Prostate gland (tissue), 2 donors: Measurements from ENCODE around the gene PER2. TPM values are rescaled to one million over a fixed set of nuclear protein-coding genes. Genes with fewer than 3 reads are reported as not detected.

Experiments
- DNase-seq: peaks from one replicate; pipeline ENCODE4 v3.0.0-alpha.2; 2019; ENCODE audit warnings: low spot score
- H3K27ac ChIP-seq, 2 donors: fragments of 200-600 bp; sonication (generic); 2 replicates each; pipeline ENCODE4 v1.5.1; 2017 to 2019
- H3K27me3 ChIP-seq: fragments of 200-600 bp; sonication (generic); replicated peaks from 2 replicates; pipeline ENCODE4 v1.5.1; 2019; ENCODE audit not compliant: insufficient read depth
- H3K36me3 ChIP-seq, 2 donors: fragments of 200-600 bp; sonication (generic); 1 replicate in 1 of 2; 2 replicates in 1 of 2; pipeline versions ENCODE4 v1.5.1 to v1.8.1; 2017 to 2019
- H3K4me1 ChIP-seq: fragments of 200-600 bp; sonication (generic); replicated peaks from 2 replicates; pipeline ENCODE4 v1.5.1; 2019
- H3K4me3 ChIP-seq, 2 donors: fragments of 200-600 bp; sonication (generic); 2 replicates each; pipeline ENCODE4 v1.5.1; 2017 to 2019
- H3K9me3 ChIP-seq: fragments of 200-600 bp; sonication (generic); 2 replicates; pipeline ENCODE4 v1.5.1; 2017
- POLR2A ChIP-seq: fragments of 450-650 bp; IDR thresholded peaks from one replicate; pipeline ENCODE4 v1.6.1; 2016; ENCODE audit warnings: antibody characterized with exemption, mild to moderate bottlenecking
- POLR2AphosphoS5 ChIP-seq: sonication (generic); formaldehyde crosslinking; IDR thresholded peaks from one replicate; pipeline ENCODE4 v1.6.1; 2017; ENCODE audit warnings: antibody characterized with exemption
- WGBS: methylation state at CpG from one replicate; pipeline ENCODE4 v1.1.5; 2018; 5-methylcytosine and 5-hydroxymethylcytosine counted together
- intact Hi-C: fragments of 100-400 bp; cut with DNase I; formaldehyde crosslinking; loops from one replicate; pipeline ENCODE4 v1.14.2; 2022
- total RNA-seq, 2 donors: library from RNA; depleted of rRNA; stranded (reverse); fragments of >200 nt; gene quantifications; one replicate each; pipeline ENCODE4 v1.1.0, GENCODE V29; 2016
- TF ChIP-seq, protein P1 (sequence below), 4 experiments: fragments of 200-600 bp in 2 of 4; fragments of 450-650 bp in 2 of 4; sonication (generic) in 2 of 4; IDR thresholded peaks; 1 replicate in 3 of 4; 2 replicates in 1 of 4; pipeline ENCODE4 v1.5.1; 2016 to 2019; ENCODE audit warnings: antibody characterized with exemption in 4 of 4, mild to moderate bottlenecking in 2 of 4, moderate library complexity in 2 of 4

Gene PER2
- total RNA-seq, 2 donors from 2014 or later, result 24.0 to 53.1 TPM

- WGBS, result 85% methylated on average over 20 of the region's 20 CpGs
- no peaks in the 10 kb centered on the region for H3K27me3 ChIP-seq
- H3K27ac ChIP-seq, result peak overlapping the region; percentile 16 to 45
- intact Hi-C loops, result no loop called here
- H3K4me3 ChIP-seq, result no peak overlapping the region
- no peak for DNase-seq
- H3K9me3 ChIP-seq, result no peaks in the 10 kb centered on the region
- TF ChIP-seq, protein P1, sequence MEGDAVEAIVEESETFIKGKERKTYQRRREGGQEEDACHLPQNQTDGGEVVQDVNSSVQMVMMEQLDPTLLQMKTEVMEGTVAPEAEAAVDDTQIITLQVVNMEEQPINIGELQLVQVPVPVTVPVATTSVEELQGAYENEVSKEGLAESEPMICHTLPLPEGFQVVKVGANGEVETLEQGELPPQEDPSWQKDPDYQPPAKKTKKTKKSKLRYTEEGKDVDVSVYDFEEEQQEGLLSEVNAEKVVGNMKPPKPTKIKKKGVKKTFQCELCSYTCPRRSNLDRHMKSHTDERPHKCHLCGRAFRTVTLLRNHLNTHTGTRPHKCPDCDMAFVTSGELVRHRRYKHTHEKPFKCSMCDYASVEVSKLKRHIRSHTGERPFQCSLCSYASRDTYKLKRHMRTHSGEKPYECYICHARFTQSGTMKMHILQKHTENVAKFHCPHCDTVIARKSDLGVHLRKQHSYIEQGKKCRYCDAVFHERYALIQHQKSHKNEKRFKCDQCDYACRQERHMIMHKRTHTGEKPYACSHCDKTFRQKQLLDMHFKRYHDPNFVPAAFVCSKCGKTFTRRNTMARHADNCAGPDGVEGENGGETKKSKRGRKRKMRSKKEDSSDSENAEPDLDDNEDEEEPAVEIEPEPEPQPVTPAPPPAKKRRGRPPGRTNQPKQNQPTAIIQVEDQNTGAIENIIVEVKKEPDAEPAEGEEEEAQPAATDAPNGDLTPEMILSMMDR (IDR thresholded peaks at IDR 0.05), result peak in 1 of 4 experiments; percentile 24
- TF ChIP-seq POLR2A, result no peak
- H3K36me3 ChIP-seq, result peaks cover 0 to 13% of the 10 kb centered on the region in 2 donors
- peaks cover 14% of the 10 kb centered on the region for H3K4me1 ChIP-seq
Measured at GRCh38 chr2:238267884-238268680, 20.3 kb downstream of the PER2 start.

DNA sequence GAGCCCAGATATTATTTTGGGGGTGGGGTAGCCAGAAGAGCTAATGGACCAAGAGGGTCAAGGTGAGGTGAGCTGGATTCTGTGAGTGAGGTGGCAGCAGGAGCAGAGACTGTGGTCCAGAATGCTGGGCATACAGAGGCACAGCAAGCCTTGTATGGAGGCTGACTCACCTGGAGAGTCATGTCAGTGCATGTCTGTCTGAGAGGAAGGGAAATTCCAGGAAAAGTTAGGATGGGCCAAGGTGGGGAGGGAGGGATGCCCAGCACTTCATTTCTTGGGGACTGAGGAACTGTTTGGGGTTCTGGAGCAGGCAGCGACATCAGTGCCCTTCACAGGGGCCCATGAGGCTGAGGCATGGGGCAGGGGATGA is 21.1 kb downstream of the PER2 start:
- 53% methylated on average over 1 of the region's 1 CpG for WGBS
- H3K27ac ChIP-seq, result peak overlapping the region; percentile 16 to 45
- H3K9me3 ChIP-seq, result no peaks in the 10 kb centered on the region
- peaks cover 0 to 5% of the 10 kb centered on the region in 2 donors for H3K36me3 ChIP-seq
- no peaks in the 10 kb centered on the region for H3K27me3 ChIP-seq
- intact Hi-C loops, result no loop called here
- DNase-seq, result peak; percentile 62
- peaks cover 20% of the 10 kb centered on the region for H3K4me1 ChIP-seq
- peak; percentile 57 for TF ChIP-seq POLR2AphosphoS5
- TF ChIP-seq, protein P1 (IDR thresholded peaks at IDR 0.05), result no peak
- TF ChIP-seq POLR2A, result no peak
- no peak overlapping the region for H3K4me3 ChIP-seq

GRCh38 chr2:238265605-238266004 is 22.8 kb downstream of the PER2 start:
- TF ChIP-seq, protein P1 (IDR thresholded peaks at IDR 0.05), result no peak
- TF ChIP-seq POLR2AphosphoS5, result no peak
- TF ChIP-seq POLR2A, result no peak
- WGBS, result 82% methylated on average over 11 of the region's 11 CpGs
- Histone ChIP-seq H3K27me3 (no peaks in the 10 kb centered on the region), H3K4me1 (peaks cover 20% of the 10 kb centered on the region), H3K4me3 (no peak overlapping the region), H3K27ac (peak overlapping the region in 1 of 2 donors; percentile 76), H3K36me3 (no peaks in the 10 kb centered on the region), H3K9me3 (no peaks in the 10 kb centered on the region)
- DNase-seq, result no peak
- intact Hi-C loops, result no loop called here

GRCh38 chr2:238264072-238264460 is 24.3 kb downstream of the PER2 start:
- H3K36me3 ChIP-seq, result peaks cover 0 to 3% of the 10 kb centered on the region in 2 donors
- intact Hi-C loops, result no loop called here

More at GRCh38 chr2:238264072-238264460, 24.3 kb downstream of the PER2 start:
- Histone ChIP-seq H3K4me1 (peaks cover 20% of the 10 kb centered on the region), H3K27ac (peak overlapping the region; percentile 70 to 76), H3K27me3 (no peaks in the 10 kb centered on the region), H3K4me3 (no peak overlapping the region), H3K9me3 (no peaks in the 10 kb centered on the region)
- TF ChIP-seq POLR2A (no peak), POLR2AphosphoS5 (no peak)
- TF ChIP-seq, protein P1 (IDR thresholded peaks at IDR 0.05), result no peak
- no peak for DNase-seq
- 71% methylated on average over 4 of the region's 4 CpGs for WGBS
